NCI-H510A (cell line): Measurements from ENCODE around the gene BRD8.

Experiments
- DNase-seq: peaks from one replicate; lab custom pipeline; 2025; lab: John Stamatoyannopoulos, UW

The BRD8 gene

GRCh38 chr5:138102454-138103318 is 75.7 kb downstream of the BRD8 start:
- no peak for DNase-seq

GRCh38 chr5:138096997-138097828 is 81.2 kb downstream of the BRD8 start:
- no peak for DNase-seq

- DNase-seq, result no peak
These were observed 82.1 kb downstream of the BRD8 start for GRCh38 chr5:138096363-138096762.

- no peak for DNase-seq
These were observed 83.1 kb downstream of the BRD8 start for GRCh38 chr5:138095100-138095907.

- DNase-seq, result no peak
These were observed 85.4 kb downstream of the BRD8 start for GRCh38 chr5:138093036-138093435.

GRCh38 chr5:138092301-138092700 is 86.1 kb downstream of the BRD8 start:
- DNase-seq, result no peak

GRCh38 chr5:138091685-138092084 is 86.7 kb downstream of the BRD8 start:
- DNase-seq, result no peak
